ENCODE measurements around the gene CD63.

CD63 gene

DNA sequence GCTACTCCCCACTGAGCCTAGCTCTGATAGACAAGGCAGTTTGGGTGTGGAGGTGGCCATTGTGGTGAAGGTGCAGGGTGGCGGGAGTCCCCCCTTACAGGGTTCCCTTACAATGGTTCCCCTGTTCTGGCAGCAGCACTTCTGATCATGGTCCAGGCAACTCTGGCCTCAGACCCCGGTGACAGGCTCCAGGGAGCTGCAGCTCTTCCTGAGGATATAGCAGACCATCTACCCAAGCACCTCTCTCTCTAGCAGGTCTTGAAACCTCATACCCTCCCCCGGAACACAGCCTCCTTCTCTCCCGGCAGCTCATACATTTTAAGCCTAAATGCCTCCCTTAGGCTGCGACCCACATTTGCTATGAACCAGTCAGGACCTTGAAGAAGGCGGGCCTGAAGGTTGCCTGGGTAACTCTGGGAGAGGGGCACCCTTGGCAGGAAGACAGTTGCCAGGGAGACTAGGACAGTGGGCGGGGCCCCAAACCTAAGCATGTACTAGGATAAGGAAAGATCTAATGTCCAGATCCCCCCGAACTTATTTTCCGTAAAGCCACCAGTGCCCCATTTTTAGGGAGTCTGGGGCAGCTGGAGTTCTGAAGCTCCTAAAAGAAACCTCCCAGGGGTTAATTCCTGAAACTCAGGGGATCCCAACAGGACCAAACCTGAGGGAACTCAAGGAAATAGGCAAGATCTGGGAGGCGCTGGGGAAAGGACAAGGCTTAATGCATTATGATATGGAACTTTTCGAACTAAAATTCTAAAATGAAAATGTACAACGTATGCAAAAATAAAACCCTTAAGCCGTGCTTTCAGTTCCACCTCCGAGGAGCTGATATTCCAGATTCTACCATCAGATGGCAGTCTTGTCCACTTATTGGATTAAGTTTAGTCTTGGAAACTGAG, 9.6 kb upstream of the CD63 start:
- peak; percentile 82 to 91 for DNase-seq

DNA sequence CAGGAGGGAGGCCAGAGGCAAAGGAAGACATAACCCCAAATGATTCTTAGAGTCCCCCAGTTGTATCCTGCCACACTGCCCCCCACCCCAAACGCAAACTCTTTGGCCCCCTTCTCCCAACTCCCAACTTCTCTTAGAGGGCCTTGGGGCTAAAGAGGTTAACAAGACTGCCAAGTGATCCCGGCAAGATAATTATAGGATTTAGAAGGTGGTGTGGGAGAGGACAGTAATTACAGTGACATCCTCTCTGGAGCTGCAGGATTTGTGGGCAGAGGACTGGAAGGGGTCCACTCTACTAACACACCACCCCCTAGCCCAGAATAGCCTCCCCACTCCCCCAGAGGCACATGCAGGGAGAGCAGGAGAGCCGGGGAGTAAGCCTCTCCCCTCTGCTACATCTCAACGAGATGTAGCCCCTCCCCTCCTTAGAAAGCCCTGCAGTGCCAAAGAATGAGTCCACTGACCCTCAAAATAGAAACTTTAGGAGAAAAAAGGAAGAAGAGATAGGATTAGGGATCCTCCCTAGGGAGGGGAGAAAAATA, 8.8 kb upstream of the CD63 start:
- no peak for DNase-seq

DNA sequence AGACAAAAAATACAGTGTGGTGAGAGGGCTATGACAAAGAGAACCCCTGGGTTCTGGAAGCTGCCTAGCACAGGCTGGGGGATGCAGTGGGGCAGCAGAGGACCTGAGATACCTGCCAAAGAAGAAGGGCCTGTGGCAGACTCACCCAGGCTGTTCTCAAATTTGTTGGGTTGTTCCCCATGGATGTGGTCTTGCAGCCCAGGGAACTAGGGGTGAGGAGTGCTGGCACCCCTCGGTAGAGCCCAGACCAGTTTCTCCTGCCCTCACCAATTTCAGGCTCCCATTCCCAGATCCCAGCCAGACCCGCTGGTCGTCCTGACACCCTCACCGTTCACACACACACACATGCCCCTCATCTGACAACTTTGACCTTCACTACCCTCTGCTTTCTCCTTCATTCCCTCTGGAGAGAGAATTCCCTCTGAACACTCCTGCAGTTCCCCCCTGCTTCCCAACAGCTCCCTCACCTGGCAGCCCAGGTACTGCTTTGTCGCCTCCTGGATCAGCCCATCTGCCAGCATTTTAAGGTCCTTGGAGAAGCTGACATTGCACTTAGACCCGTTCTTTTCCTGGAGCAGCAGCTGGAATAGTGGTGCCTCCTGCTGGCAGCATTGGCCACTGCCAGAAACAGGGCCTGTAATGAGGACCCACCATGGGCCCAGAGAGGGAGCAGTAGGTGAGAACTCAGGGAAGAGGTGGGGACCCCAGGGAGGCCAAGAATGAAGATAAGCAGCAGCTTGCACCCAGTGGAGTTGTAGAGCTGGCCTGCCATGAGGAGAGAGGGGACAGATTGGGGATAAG, 8.2 kb upstream of the CD63 start:
- DNase-seq: peak; percentile 62 to 67

DNA sequence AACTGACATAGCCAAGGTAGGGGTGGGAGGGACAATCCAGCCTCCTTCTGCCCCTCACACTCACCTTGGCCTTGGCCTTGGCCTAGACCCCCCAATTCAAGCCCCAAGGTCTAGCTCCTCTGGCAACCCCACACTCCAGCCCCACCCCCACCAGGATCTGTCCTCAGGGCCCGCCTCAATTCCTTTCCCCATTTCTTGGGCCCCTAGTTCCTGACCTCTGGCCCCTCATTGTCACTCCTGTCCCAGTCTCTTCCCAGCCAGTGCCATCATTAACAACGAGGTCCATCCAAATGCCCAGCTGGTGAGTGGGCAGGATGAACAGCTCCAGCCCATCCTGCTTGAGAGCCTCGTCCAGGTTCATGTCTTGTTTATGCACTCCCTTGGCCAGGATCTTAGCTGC, 7.3 kb upstream of the CD63 start:
- no peak for DNase-seq

DNA sequence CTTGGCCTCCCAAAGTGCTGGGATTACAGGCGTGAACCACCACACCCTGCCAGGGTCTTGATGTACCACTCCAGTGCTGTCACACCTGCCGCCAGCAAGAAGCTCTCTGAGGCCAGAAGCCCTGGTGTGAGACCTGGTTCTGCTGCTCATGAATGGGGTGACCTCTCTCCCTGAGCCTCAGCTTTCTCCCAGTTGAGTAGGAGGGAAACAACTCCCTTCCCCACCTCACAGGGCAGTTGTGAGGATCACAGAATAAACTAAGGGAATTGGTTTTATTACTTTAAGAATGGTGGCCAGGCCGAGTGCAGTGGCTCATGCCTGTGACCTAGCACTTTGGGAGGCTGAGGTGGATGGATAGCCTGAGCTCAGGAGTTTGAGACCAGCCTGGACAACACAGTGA, 5.8 kb upstream of the CD63 start:
- DNase-seq: no peak

DNA sequence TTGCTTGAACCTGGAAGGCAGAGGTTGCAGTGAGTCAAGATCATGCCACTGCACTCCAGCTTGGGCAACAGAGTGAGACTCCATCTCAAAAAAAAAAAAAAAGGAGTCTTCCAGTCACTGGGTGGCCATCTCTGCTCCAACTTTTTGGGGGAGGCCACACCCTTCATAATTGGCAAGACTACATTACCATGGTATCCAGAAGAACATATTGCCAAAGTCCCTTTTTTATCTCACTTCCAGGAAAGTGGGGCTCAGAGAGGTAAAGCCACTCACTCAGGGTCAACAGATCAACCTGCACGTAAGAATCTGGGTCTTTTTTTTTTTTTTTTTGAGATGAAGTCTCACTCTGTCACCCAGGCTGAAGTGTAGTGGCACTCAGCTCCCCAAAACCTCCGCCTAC, 5.0 kb upstream of the CD63 start:
- no peak for DNase-seq

DNA sequence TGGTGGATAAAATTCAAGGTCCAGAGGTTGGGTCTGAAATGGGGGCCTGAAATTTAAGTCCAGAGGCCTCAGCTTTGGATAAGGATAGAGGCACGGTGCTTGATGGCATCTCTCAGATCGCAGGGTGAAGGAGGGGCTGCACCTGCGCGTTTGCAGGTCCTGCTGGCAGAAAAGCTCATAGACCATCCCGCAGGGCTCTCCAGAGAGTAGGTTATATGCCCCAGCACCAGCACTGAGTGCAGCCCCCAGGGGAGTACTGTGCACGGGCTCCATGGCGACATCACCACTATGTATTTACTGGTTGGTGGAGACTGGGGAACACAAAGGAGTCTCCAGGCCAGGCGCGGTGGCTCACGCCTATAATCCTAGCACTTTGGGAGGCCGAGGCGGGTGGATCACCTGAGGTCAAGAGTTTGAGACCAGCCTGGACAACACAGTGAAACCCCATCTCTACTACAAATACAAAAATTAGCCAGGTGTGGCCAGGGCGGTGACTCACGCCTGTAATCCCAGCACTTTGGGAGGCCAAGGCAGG, 4.3 kb upstream of the CD63 start:
- DNase-seq: no peak

DNA sequence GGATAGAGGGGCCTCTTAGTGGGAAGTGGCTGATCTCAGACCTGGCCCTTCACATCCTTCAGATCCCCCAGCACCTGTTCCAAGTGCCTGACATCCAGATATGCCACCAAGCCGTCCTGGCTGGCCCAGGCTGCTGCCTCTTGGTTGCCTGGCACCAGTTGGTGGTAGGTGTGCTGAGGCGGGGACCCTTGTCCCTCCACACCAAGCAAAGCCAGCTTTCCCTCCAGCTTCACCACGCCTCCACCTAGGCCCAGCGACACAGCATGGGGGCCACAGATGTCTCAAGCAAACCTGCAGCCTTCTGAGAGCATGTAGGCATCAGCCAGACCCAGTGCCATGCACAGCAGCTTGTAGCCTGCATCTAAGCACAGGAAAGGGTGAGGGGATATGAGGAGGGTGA, 3.5 kb upstream of the CD63 start:
- DNase-seq: no peak

DNA sequence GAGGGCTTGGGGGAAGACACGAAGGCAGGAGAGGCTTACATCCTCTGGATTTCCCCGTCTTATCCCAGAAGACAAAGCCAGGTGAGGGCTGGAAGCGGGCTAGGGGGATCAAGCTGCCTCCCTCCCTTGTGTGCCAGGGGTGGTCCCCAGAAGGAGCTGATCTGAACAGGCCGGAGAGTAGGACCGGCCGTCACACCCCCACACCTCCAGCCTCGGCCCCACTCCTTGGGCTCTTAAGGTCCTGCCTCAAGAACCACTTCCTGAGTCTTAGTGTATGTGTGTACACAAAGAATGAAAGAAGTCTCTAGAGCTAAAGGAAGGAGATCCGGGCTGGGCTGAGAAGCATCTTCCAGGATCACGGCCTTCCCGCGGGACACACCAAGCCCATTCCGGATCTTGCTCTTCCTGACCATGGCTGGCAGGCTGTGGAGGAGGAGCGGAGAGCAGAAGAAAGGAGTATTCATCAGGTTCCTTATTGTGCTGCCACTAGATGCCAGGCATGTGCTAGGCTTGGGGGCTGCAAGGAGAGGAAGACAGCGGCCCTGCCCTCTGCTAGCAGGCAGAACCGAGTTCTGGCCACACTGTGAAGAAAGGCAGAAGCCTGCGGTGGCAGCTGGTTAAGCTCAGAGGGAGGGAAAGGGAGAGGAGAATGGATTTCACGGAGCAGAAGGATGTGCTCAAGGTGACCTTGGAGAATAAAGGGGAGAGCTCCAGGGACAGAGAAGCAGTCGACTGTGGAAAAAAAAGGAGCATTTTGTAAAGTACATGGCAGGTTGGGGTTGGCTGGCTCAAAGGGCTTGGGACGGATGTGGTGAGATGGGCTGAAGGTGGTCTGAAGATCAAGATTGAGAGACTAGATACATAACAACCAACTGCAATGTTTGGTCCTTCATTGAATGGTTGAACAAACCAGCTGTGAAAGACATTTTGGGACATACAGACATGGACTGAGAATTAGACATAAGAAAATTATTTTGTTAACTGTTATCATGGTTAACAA, 1.3 kb upstream of the CD63 start:
- peak; percentile 32 to 45 for DNase-seq

DNA sequence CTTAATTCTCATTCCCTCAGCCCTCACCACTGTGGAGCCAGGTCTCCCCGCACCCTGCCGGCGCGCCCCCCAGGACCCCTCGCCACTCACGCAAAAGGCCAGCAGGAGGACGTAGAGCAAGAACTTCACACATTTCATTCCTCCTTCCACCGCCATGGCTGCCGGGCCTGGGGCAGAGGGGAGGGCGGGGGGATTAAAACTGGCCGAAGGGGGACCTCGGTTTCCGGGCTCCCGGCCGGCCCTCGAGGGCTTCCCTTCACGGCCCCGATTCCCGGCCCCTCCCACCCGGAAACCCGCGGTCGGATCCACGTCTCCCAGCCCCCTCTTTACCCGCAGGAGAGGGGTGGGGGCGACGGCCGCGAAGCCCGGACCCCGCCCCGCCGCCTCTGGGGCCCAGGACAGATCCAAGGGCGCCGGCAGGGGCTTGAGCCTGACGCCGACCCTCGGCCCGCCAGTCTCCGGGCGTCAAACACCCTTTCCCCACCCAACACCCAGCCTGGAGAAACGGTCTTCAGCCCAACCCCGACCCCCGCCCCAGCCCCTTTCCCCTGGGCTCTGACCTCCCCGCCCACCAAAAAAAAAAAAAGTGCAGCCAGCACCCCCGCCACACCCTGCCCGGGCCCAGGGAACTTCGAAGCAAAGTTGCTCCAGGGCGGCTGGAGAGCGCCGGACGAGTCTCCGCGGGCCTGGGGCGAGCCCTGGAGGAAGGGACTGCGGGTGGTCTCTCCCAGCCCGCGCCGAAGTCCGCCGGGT, 447 bp downstream of the CD63 start:
- peak in 1 of 2 donors; percentile 29 for DNase-seq

DNA sequence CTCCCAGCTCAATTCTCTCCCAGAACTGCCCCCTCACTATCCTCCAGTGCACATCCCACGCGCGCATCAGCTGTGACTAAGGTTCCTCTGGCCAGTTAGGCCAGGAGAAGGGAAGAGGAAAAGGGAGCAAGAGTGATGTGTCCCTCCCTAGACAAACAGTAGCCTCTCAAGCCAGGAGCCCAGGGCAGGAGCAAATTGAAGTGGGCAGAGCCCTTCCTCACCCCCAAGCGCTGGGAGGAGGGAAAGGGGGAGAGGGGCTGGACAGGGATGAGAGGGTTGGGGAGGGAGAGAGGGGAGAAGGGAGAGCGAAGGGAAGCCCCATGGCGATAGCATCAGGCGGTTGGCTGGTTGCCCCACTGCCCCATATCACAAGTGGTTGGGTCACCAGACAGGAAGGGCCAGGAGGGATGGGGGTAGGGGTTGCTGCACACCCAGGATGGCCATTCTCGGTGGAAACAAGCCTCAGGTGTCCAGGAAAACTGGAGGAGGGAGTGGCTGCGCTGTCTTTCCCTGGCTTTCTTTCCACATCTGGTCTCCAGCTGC, 1.1 kb downstream of the CD63 start:
- no peak for DNase-seq

DNA sequence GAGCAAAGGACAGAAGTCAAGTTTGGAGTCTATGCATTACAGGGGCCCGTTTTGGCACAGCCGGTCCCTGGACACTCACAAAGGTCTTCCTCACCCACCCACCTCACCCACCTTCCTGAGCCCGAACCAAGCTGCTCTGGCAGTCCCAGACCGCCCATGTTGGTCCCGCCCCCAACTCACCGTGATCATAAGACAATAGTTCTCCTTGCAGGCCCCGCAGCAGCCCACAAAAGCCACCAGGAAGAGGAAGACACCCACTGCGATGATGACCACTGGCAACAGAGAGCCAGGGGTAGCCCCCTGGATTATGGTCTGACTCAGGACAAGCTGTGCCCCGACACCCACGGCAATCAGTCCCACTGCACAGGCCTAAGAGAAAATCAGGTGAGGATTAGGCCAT, 1.8 kb downstream of the CD63 start:
- no peak for DNase-seq

DNA sequence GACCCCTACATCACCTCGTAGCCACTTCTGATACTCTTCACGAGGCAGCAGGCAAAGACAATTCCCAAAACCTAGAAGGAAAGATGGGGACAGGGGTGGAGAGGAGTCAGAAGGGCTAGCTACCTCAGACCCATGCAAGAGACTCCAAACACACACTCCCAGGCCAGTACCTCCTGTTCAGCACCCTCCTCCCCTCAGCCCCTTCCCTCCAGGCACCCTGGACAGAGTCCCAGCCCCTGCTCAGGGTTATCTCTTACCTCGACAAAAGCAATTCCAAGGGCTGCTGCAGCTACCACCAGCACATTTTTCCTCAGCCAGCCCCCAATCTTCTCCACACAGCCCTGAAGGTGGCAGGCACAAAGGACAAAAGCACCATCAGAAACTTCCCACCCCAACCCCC, 3.3 kb downstream of the CD63 start:
- DNase-seq: no peak

DNA sequence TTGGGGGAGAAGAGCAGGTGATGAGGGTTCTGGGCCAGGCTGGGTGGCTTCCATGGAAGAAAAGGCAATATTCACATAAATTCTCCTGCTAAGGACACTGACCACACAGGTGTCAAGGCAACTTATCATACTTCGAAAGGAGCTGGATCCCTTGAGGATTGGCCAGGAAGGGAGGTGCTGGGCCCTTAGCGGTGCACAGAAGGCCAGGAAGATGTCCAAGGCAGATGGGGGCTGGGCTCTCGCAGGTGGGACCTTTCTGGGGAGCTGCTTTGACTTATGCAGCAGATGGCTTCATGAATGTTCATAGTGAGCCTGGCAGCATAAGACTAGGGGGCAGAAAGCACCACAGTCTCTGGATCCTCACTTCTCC, 3.9 kb downstream of the CD63 start:
- DNase-seq: no peak

DNA sequence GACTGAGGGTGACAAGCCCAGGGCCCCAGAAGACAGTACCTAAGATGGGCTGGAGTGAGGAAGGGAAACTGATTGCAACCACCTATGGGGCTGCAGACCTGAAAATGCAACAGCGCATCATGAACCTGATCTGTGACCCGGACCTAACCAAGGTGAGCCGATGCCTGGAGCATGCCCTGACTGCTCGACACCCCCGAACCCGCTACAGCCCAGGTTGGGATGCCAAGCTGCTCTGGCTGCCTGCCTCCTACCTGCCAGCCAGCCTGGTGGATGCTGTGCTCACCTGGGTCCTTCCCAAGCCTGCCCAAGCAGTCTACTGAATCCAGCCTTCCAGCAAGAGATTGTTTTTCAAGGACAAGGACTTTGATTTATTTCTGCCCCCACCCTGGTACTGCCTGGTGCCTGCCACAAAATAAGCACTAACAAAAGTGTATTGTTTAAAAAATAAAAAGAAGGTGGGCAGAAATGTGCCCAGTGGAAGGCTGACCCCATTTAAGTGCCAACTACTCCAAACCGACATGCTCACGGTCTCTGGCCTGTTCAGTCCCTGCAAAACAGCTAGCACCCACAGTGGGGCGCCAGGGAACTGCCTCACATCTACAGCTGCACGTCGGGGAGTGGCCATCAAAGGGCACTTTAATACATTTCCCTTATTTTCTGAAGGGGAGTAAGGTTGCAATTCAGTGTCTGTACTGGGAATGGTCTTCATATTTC, 4.4 kb downstream of the CD63 start:
- peak; percentile 74 to 75 for DNase-seq

DNA sequence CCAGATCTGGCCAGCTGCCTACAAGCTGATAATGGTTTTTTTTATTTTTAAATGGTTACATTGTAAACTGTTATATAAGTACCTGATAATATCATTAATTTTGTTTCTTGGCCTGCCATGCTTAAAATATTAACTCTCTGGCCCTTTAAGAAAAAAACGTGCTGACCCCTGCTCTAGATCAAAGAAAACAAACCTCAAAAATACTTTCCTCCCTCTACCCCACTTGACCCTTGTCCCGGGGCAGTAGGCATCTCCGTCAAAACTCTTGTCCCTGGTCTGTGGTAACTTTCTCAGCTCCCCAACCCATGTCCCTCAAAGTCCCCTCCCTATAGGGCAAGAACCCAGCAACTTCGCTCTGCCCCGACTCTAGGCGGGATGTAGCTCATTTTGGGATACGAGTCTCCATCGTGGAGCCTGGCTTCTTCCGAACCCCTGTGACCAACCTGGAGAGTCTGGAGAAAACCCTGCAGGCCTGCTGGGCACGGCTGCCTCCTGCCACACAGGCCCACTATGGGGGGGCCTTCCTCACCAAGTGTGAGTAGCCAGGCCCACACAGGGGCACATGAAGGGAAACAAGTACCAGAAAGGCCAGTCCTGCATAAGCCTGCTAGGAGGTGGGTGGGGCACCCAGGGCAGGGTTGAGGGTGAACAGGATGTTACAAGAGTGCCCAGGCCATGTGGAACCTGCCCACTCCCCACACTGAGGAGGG, 5.1 kb downstream of the CD63 start:
- DNase-seq: no peak

DNA sequence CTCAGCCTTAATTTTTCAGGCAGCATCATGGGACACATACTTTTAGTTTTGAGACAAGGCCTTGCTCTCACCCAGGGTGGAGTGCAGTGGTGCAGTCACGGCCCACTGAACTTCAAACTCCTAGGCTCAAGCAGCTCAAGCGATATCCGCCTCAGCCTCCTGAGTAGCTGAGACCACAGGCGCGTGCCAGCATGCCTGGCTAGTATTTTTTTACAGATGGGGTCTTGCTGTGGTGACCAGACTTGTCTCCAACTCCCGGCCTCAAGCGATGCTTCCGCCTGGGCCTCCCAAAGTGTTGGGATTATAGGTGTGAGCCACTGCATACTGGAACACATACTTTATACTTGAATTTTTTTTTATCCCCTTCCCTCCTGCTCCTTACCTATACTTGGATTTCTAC, 5.9 kb downstream of the CD63 start:
- DNase-seq: no peak

DNA sequence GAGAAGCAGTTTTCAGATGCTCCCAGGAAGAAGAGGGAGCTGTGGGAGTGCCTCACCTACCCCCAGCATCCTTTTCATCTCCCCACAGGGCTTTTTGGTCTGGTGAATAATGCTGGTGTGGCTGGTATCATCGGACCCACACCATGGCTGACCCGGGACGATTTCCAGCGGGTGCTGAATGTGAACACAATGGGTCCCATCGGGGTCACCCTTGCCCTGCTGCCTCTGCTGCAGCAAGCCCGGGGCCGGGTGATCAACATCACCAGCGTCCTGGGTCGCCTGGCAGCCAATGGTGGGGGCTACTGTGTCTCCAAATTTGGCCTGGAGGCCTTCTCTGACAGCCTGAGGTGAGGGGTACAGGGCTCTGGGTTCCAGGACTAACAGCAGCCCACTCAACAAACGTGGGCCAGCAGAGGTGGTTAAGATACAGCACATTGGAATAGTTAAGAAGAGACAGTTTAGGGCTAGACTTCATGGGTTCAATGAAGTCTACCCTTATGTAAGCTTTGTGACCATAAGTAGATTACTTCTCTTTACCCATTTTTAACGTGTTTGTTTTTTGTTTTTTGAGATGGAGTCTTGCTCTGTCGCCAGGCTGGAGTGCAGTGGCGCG, 7.1 kb downstream of the CD63 start:
- DNase-seq: no peak

DNA sequence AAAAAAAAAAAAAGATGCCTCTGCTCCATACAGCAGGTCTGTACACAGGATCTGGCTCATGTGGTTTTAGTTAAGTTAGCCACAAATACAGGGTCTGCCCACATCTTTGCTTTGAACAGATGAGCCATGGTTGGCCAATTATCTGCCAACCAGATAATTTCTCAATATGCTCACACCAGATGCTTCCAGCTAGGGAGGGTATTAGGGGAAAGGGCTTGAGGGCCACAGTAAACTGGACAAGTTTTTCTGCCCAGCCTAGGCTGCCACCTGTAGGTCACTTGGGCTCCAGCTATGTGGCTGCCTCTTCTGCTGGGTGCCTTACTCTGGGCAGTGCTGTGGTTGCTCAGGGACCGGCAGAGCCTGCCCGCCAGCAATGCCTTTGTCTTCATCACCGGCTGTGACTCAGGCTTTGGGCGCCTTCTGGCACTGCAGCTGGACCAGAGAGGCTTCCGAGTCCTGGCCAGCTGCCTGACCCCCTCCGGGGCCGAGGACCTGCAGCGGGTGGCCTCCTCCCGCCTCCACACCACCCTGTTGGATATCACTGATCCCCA, 7.8 kb downstream of the CD63 start:
- peak in 1 of 2 donors; percentile 24 for DNase-seq

Data from CD4-positive, alpha-beta T cell treated with Interleukin-1 beta for 1 hour (primary cell).